ENCODE measurements around the gene MGA. TPM values are rescaled to one million over a fixed set of nuclear protein-coding genes. Genes with fewer than 3 reads are reported as not detected.
A peak's percentile ranks its signal among the peaks of the same experiment; 100 is the strongest.

The MGA gene
- total and polyA plus RNA-seq, 2 donors (not counting 3 experiments of a cell fraction or from before 2014, with no cell fraction given), result 4.1 to 36.5 TPM

DNA sequence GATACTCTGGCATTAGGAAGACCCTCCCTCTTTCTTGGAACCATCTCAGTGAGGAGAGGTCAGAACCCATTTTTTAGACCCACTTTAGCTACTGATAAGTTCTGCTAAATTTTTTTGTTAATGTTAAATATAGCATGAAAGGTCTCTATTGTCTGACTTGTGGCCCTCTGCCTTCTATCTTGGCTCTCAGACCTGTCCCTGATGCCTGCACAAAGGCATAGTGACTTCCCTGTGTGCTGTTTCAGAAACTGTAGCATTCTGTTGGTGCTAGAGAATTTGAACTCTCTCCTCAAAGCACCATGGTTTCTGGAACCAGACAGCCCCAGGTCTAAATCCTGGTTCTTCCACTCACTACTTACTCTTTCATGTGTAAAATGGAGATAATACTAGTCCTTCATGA is 129.5 kb downstream of the MGA start:
- no peaks in the 10 kb centered on the region for H3K9me3 ChIP-seq (replicated peaks; ENCODE audit: control insufficient read depth, insufficient read depth, low read length)
- H3K4me3 ChIP-seq (replicated peaks in 1 of 3; ENCODE audit: insufficient read depth in 1 of 3, low read depth in 1 of 3, low read length in 3 of 3), result no peak overlapping the region
- TF ChIP-seq FOS (IDR thresholded peaks at IDR 0.05; ENCODE audit: borderline replicate concordance, insufficient read depth, low read length) (no peak), EZH2 (IDR thresholded peaks at IDR 0.05; ENCODE audit: borderline replicate concordance, low read depth, low read length, severe bottlenecking) (no peak), POLR2AphosphoS5 (IDR thresholded peaks at IDR 0.05; ENCODE audit: insufficient read depth, low read depth, low read length) (no peak), MYC (IDR thresholded peaks at IDR 0.05; ENCODE audit: low read depth, low read length) (no peak), POLR2A (IDR thresholded peaks at IDR 0.05; ENCODE audit: low read depth, low read length) (no peak), GATA2 (IDR thresholded peaks at IDR 0.05; ENCODE audit: insufficient read depth, insufficient read length, low read depth, low read length) (no peak), JUN (IDR thresholded peaks at IDR 0.05; ENCODE audit: borderline replicate concordance, insufficient read depth, insufficient read length, low read depth) (no peak)
- TF ChIP-seq, protein P1, sequence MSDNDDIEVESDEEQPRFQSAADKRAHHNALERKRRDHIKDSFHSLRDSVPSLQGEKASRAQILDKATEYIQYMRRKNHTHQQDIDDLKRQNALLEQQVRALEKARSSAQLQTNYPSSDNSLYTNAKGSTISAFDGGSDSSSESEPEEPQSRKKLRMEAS (IDR thresholded peaks at IDR 0.05; ENCODE audit: insufficient read depth, insufficient read length), result no peak
- TF ChIP-seq, protein P2, sequence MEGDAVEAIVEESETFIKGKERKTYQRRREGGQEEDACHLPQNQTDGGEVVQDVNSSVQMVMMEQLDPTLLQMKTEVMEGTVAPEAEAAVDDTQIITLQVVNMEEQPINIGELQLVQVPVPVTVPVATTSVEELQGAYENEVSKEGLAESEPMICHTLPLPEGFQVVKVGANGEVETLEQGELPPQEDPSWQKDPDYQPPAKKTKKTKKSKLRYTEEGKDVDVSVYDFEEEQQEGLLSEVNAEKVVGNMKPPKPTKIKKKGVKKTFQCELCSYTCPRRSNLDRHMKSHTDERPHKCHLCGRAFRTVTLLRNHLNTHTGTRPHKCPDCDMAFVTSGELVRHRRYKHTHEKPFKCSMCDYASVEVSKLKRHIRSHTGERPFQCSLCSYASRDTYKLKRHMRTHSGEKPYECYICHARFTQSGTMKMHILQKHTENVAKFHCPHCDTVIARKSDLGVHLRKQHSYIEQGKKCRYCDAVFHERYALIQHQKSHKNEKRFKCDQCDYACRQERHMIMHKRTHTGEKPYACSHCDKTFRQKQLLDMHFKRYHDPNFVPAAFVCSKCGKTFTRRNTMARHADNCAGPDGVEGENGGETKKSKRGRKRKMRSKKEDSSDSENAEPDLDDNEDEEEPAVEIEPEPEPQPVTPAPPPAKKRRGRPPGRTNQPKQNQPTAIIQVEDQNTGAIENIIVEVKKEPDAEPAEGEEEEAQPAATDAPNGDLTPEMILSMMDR (IDR thresholded peaks at IDR 0.05; ENCODE audit: extremely low read depth in 1 of 2, insufficient read depth in 1 of 2, low read depth in 1 of 2, low read length in 2 of 2), result no peak
- H3K27ac ChIP-seq (ENCODE audit: insufficient read depth, low read depth, low read length), result peak overlapping the region; percentile 93
- peak overlapping the region; percentile 74 for H3K4me2 ChIP-seq (ENCODE audit: insufficient read depth, low read length)
- dilution Hi-C loops (cut with MboI; ENCODE audit: extremely low pct_ligation_motif_present, low sequenced_read_pairs), result no loop called here
- ChIA-PET CTCF (interaction anchor here (0.7 to 10.8 kb wide), 3 partner anchors 13 to 186 kb away, joined by 3 to 219 read pairs (median 5); partner anchors contain the start of gene MAPKBP1), POLR2A (interaction anchor here (1.0 kb wide), 1 partner anchor 11 kb away, joined by 4 read pairs; no protein-coding TSS in a partner anchor)
- no peaks in the 10 kb centered on the region for H4K20me1 ChIP-seq (replicated peaks; ENCODE audit: control insufficient read depth, extremely low read depth, insufficient read depth, low read length)
- DNase-seq (ENCODE audit: low read depth, low spot score), result no peak
- FAIRE-seq, result no peak
- no peaks in the 10 kb centered on the region for H3K9me1 ChIP-seq (replicated peaks; ENCODE audit: control insufficient read depth, extremely low read depth, insufficient read depth, low read length)
- no TSS peak for BruUV-seq (replicated peaks)
- H3K27me3 ChIP-seq (ENCODE audit: control insufficient read depth in 2 of 2, insufficient read depth in 2 of 2, low read length in 2 of 2), result no peaks in the 10 kb centered on the region
- no peaks in the 10 kb centered on the region for H3K36me3 ChIP-seq (ENCODE audit: control insufficient read depth in 2 of 2, extremely low read depth in 1 of 2, insufficient read depth in 2 of 2, low read length in 2 of 2)
- no peak overlapping the region for H2AFZ ChIP-seq (ENCODE audit: low read depth, low read length)
- H3K4me1 ChIP-seq (ENCODE audit: control insufficient read depth, extremely low read depth, insufficient read depth, low read length), result peaks cover 44% of the 10 kb centered on the region
- H3K9ac ChIP-seq (replicated peaks; ENCODE audit: extremely low read depth, insufficient read depth, low read length), result peak overlapping the region; percentile 10
- intact Hi-C loops (cut with micrococcal nuclease), result no loop called here
- peaks cover 74% of the 10 kb centered on the region for H3K79me2 ChIP-seq (ENCODE audit: control insufficient read depth, insufficient read depth, low read length)

All from endothelial cell of umbilical vein (primary cell).